ENCODE data around the gene GPR132.

GRCh38 chr14:105041841-105042765 is 23.1 kb downstream of the GPR132 start:
- TF ChIP-seq CTCF (IDR thresholded peaks at IDR 0.05; ENCODE audit: insufficient read depth, low read depth, low read length) (no peak), EZH2 (IDR thresholded peaks at IDR 0.05; ENCODE audit: insufficient read depth, low read length) (no peak)
